Aorta (tissue), 5 donors: ENCODE results near the gene NPEPPS. TPM values are rescaled to one million over a fixed set of nuclear protein-coding genes. Genes with fewer than 3 reads are reported as not detected.
"Not testable (repeated sequence)": the region's sequence is repeated elsewhere in the genome, so short reads cannot be mapped to it uniquely, and the experiment has no call there.

Experiments used
- ATAC-seq: fragments of 200-7000 bp; cut with Tn5 transposase; one replicate; pipeline ENCODE4 v1.9.1; 2022; ENCODE audit warnings: moderate library complexity; ENCODE audit not compliant: low FRiP score
- DNase-seq, 2 donors: peaks; one replicate each; pipeline ENCODE4 v3.0.0-alpha.2; 2020
- H3K27ac ChIP-seq, 2 donors: one replicate each; pipeline ENCODE4 v1.5.1; 2013; ENCODE audit warnings: low read length in 2 of 2, mild to moderate bottlenecking in 2 of 2, moderate library complexity in 2 of 2, control low read depth in 1 of 2, inconsistent platforms in 1 of 2, low read depth in 1 of 2
- H3K27me3 ChIP-seq, 2 donors: one replicate each; pipeline ENCODE4 v1.6.1; 2013; ENCODE audit warnings: control low read depth in 1 of 2, low read length in 1 of 2, mild to moderate bottlenecking in 1 of 2, moderate library complexity in 1 of 2; ENCODE audit not compliant: insufficient read depth in 2 of 2, control insufficient read depth in 1 of 2
- H3K36me3 ChIP-seq, 2 donors: one replicate each; pipeline ENCODE4 v1.6.1; 2013; ENCODE audit warnings: control low read depth in 1 of 2, low read length in 1 of 2, mild to moderate bottlenecking in 1 of 2; ENCODE audit not compliant: insufficient read depth in 2 of 2, control insufficient read depth in 1 of 2
- H3K4me1 ChIP-seq, 2 donors: one replicate each; pipeline ENCODE4 v1.6.1; 2013; ENCODE audit warnings: low read length in 2 of 2, control low read depth in 1 of 2, mild to moderate bottlenecking in 1 of 2, moderate library complexity in 1 of 2; ENCODE audit not compliant: insufficient read depth in 2 of 2, control insufficient read depth in 1 of 2
- H3K4me3 ChIP-seq, 2 donors: one replicate each; pipeline ENCODE4 v1.5.1; 2013; ENCODE audit warnings: low read length in 2 of 2, control low read depth in 1 of 2, mild to moderate bottlenecking in 1 of 2
- H3K9me3 ChIP-seq: one replicate; pipeline ENCODE4 v1.6.1; 2013; ENCODE audit warnings: mild to moderate bottlenecking, low read length; ENCODE audit not compliant: control insufficient read depth
- WGBS, 2 donors: extraction: QIAGEN DNeasy Blood & Tissue Kit; methylation state at CpG; one replicate each; pipeline ENCODE4 v1.1.7; 2013; 5-methylcytosine and 5-hydroxymethylcytosine counted together
- intact Hi-C, 2 donors: fragments of 100-400 bp; cut with DNase I; formaldehyde crosslinking; loops; one replicate each; pipeline versions ENCODE4 v1.14.2 to v1.15.0; 2022
- polyA plus RNA-seq, 2 donors: library from polyadenylated mRNA; stranded (reverse); fragments of 200-250 nt; gene quantifications; one replicate each; pipeline ENCODE4 v1.2.3, GENCODE V29; 2013
- total RNA-seq, 2 donors: library from RNA; stranded (reverse); fragmentation: NEBNext Ultra II Directional; extraction: Animal tissue kit (Norgen Biotek cat#: 25700); gene quantifications; one replicate each; pipeline ENCODE4 v1.2.1, GENCODE V29; 2021
- donor health status: healthy with polysubstance abuse.
- donor health status: Bipolar disorder and iron deficiency.
- donor health status: DM: no; HTN: no; CAD: no.
- donor health status: DM: no; HTN: no; CAD: no.
- donor health status: DM: yes; HTN: yes; CAD: no.

Gene NPEPPS
- total and polyA plus RNA-seq, 4 donors, result 22.5 to 143 (median 83.7) TPM

DNA sequence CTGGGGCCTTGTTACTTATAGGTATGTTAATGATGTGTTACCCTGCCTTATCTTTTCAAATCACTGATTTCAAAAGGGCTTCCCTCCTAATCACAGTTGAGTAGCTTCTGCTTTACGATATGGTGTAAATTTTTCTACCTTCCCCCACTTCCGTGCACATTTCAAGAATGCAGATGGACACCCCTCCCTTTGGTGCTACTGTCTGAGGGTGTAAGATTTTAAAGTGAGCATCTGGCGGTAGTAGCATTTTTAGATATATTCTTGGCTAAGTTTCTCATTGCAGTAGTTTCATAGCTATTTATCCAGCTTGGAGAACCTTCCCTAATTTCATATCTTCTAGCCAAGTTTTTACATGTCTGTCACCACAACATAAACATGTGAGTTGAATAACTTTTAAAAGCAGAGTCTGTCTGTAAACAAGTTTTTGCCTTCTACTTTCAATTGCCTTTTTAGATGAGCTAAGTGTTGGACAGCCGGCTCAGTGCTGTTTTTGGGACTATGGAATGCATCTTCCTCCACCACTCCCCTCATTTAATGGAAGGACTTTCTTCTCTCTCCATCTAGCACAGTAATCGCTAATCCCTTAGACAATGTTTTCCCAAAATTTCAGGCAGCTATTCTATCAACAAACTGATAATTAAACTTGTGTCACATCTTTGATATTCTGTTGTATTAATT is 55.6 kb downstream of the NPEPPS start:
- DNase-seq, H3K4me3 ChIP-seq, H3K36me3 ChIP-seq, H3K27ac ChIP-seq, ATAC-seq, H3K9me3 ChIP-seq, H3K4me1 ChIP-seq, intact Hi-C loops, H3K27me3 ChIP-seq: not testable (repeated sequence)
- 52 to 58% methylated on average over 5 of the region's 5 CpGs for WGBS, 2 donors

DNA sequence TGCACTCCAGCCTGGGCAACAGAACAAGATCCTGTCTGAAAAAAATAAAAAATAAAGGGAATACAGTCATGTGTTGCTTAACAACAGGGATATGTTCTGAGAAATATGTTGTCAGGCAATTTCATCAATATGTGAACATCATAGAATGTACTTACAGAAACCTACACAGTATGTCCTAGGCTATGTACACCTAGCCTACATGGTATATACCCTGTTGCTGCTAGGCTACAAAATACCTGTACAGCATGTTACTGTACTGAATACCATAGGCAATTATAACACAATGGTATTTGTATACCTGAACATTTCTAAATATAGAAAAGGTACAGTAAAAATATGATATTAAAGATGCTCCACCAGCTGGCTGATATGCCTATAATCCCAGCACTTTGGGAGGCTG is 62.6 kb downstream of the NPEPPS start:
- H3K27ac ChIP-seq, intact Hi-C loops, ATAC-seq, H3K27me3 ChIP-seq, H3K4me3 ChIP-seq, H3K4me1 ChIP-seq, H3K9me3 ChIP-seq, H3K36me3 ChIP-seq, DNase-seq: not testable (repeated sequence)

DNA sequence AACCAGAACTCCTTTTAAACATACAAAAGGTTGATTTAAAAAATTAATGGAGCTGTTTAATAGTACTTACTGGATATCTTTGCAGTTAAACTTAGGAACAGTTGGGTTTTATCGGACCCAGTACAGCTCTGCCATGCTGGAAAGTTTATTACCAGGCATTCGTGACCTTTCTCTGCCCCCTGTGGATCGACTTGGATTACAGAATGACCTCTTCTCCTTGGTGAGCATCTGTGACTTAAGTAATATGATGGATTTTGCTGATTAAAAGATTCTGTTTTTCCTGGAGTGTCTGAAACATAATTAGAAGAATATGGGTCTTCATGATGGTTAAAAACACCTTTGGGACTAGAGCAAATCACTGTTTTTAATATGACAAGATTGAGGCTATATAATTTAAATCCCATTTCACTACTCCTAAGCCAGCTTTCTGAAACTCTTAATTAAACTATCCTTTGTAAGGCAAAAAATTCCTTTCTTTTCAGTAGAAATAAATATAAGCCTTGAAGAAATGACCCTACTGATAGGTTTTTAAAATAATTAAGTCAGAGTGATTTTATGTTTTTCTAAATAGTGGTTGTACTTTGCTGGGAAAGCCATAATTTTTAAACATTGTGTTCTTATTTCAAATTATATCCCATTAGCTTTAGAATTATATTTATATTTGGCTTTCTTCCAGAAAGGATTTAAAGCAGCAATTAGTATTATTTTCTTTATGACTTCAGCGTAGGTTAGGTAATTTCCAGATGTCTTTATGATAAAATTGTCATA is 73.1 kb downstream of the NPEPPS start:
- ATAC-seq (no peak), DNase-seq (no peak)
- WGBS, 2 donors, result 37% methylated on average over 4 of the region's 4 CpGs
- Histone ChIP-seq H3K27ac (peak overlapping the region; percentile 49 to 63), H3K9me3 (no peaks in the 10 kb centered on the region), H3K36me3 (no peaks in the 10 kb centered on the region), H3K27me3 (no peaks in the 10 kb centered on the region), H3K4me3 (no peak overlapping the region), H3K4me1 (peaks cover 0 to 1% of the 10 kb centered on the region in 2 donors)
- intact Hi-C loops, result no loop called here

DNA sequence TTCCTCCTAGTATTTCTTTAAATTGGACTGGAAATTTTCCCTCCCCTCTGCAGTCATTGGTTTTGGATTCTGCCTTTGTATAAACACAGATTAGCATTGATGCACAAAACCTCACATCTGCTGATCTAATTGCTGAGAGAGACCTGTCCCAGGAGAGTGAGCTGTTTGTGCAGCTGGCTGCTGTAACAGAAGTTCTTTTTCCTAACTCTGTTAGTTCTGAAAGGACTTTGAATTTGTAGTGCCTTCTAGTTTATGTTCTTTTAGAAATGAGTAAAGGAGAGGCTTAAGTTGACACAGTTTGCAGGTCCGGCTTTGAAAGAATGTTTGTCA is 73.7 kb downstream of the NPEPPS start:
- no peak overlapping the region for H3K4me3 ChIP-seq
- peak; percentile 79 for ATAC-seq
- no peaks in the 10 kb centered on the region for H3K36me3 ChIP-seq
- H3K27me3 ChIP-seq, result no peaks in the 10 kb centered on the region
- 0 to 1% methylated on average over 1 of the region's 1 CpG for WGBS, 2 donors
- no peaks in the 10 kb centered on the region for H3K9me3 ChIP-seq
- H3K27ac ChIP-seq, result peak overlapping the region in 1 of 2 donors; percentile 8
- intact Hi-C loops, result no loop called here
- no peak for DNase-seq
- H3K4me1 ChIP-seq, result peaks cover 0 to 1% of the 10 kb centered on the region in 2 donors

DNA sequence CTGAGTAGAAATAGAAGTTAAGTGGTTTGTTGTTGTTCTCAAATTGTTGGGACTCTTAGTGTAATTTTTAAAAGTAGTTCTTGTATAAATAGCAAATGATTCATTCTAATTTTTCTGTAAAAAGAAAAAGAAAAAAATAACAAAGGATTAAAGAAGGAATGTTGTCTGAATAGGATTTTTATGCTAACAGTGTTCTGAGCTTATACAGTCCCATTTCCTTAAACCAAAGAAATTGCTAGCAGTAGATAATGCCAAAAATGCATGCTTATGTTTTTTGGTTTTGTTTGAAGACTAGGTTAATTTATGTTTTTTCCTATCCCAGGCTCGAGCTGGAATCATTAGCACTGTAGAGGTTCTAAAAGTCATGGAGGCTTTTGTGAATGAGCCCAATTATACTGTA is 74.1 kb downstream of the NPEPPS start:
- no peaks in the 10 kb centered on the region for H3K36me3 ChIP-seq
- H3K27me3 ChIP-seq, result no peaks in the 10 kb centered on the region
- H3K4me1 ChIP-seq, result peaks cover 0 to 1% of the 10 kb centered on the region in 2 donors
- H3K27ac ChIP-seq, result no peak overlapping the region
- no peaks in the 10 kb centered on the region for H3K9me3 ChIP-seq
- intact Hi-C loops, result loop anchor here in 1 of 2 donors (5.0 kb wide), 1 partner anchor 378 kb away; no protein-coding TSS in a partner anchor
- ATAC-seq (no peak), DNase-seq (no peak)
- peak overlapping the region in 1 of 2 donors; percentile 34 for H3K4me3 ChIP-seq
- WGBS, 2 donors, result 0 to 5% methylated on average over 1 of the region's 1 CpG

DNA sequence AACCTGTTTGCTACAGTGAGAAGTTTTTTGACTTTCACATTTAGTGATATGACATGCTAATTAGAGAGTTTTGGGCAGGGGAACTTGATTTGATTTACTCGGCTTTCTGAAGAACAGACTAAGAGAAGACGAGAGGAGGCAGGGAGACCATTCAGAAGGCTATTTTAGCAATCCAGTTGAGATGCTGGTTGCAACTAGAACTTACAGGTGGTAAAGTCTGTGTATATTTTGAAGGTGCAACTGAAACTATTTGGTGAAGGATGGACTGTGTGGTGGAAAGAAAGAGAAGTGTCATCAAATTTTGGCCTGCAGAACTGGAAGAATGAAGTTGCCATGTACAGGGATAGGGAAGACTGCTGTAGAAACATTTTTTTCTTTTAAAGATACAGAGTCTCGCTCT is 76.6 kb downstream of the NPEPPS start:
- Histone ChIP-seq H3K27me3 (no peaks in the 10 kb centered on the region), H3K36me3 (no peaks in the 10 kb centered on the region), H3K4me1 (peaks cover 0 to 1% of the 10 kb centered on the region in 2 donors), H3K4me3 (no peak overlapping the region), H3K9me3 (no peaks in the 10 kb centered on the region), H3K27ac (no peak overlapping the region)
- DNase-seq (no peak), ATAC-seq (no peak)
- intact Hi-C loops, result loop anchor here in 1 of 2 donors (5.0 kb wide), 1 partner anchor 380 kb away; no protein-coding TSS in a partner anchor
- 92 to 93% methylated on average over 3 of the region's 3 CpGs for WGBS, 2 donors

DNA sequence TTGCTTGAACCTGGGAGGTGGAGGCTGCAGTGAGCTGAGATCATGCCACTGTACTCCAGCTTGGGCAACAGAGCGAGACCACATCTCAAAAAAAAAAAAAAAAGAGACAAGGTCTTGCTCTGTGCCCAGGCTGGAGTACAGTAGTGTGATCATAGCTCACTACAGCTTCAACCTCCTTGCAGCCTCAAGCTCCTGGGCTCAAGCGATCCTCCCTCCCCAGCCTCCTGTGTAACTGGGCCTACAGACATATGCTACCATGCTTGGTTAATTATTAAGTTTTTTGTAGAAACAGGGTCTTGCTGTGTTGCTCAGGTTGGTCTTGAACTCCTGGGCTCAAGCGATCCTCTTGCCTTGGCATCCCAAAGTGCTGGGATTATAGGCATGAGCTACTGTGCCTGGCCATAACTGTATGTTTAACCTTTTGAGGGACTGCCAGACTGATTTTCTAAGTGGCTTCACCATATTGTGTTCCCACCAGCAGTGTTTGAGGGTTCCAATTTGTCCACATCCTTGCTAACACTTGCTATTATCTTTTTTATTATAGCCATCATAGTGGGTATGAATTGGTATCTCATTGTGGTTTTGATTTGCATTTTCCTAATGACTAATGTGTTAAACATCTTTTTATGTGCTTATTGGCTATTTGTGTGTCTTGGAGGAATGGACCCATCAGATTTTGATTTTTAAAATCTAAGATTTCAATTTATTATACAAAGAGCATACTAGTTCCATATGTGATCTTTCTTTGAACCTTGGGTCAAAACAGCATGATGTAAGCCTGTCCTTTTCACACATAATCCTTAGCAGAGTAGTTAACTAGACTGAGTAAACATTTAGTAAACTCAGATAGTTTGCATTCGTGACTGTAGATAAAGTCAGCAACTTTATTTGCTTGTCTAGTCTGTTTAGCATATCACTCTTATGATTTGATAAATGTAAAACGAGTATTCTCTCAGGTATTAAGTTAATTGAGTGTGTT is 80.8 kb downstream of the NPEPPS start:
- Histone ChIP-seq H3K36me3 (no peaks in the 10 kb centered on the region), H3K27ac (peak overlapping the region in 1 of 2 donors; percentile 25), H3K27me3 (no peaks in the 10 kb centered on the region), H3K4me3 (no peak overlapping the region), H3K9me3 (no peaks in the 10 kb centered on the region), H3K4me1 (no peaks in the 10 kb centered on the region)
- no peak for ATAC-seq
- intact Hi-C loops, result loop anchor here in 1 of 2 donors (10.0 kb wide), 3 partner anchors 247 to 377 kb away; partner anchors contain the start of gene EFCAB13
- no peak for DNase-seq
- WGBS, 2 donors, result 85% methylated on average over 5 of the region's 5 CpGs

DNA sequence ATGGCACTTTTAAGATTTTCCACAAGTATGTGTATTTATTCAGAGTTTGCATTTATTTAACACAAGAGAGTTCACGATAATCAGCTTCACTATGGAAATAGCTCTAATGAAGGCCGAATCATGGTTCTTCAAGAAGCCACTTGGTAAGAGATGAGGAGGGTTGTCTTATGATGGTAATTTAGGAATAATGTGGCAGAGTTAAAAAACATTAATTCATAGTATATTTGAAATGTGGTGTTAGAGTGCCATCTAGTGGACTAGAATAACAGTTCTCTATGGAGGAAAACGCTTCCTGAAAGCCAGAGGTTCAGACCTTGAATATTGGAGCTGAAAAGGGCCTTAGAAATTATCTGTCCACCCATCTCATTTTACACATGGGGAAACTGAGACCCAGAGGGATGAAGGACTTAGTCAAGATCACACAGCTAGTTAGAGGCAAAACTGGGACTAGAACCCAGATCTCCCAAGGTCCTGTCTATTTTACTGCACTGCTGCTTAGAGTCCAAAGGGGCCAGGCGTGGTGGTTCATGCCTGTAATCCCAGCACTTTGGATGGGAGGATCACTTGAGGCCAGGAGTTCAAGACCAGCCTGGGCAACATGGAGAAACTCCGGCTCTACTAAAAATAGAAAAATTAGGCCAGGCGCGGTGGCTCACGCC is 85.0 kb downstream of the NPEPPS start:
- Histone ChIP-seq H3K4me1 (no peaks in the 10 kb centered on the region), H3K4me3 (no peak overlapping the region), H3K9me3 (no peaks in the 10 kb centered on the region), H3K36me3 (peaks cover 0 to 2% of the 10 kb centered on the region in 2 donors), H3K27ac (no peak overlapping the region), H3K27me3 (no peaks in the 10 kb centered on the region)
- ATAC-seq (peak; percentile 57), DNase-seq (no peak)
- WGBS, 2 donors, result 66 to 70% methylated on average over 8 of the region's 8 CpGs
- intact Hi-C loops, result loop anchor here in 1 of 2 donors (10.0 kb wide), 3 partner anchors 251 to 381 kb away; partner anchors contain the start of gene EFCAB13
